ENCODE results near the gene MELTF.

- no peak for TF ChIP-seq CTCF (IDR thresholded peaks at IDR 0.05; ENCODE audit: insufficient read depth, low read length, poor library complexity, severe bottlenecking)
- no peak for TF ChIP-seq EZH2phosphoT487 (conservative IDR thresholded peaks at IDR 0.05; ENCODE audit: low read length)
Measured at GRCh38 chr3:196983186-196983585, 46.4 kb downstream of the MELTF start.

Data from SU-DHL-6 (cell line).